Measurements from ENCODE around the gene SNRPD2. TPM values are rescaled to one million over a fixed set of nuclear protein-coding genes. Genes with fewer than 3 reads are reported as not detected.

The SNRPD2 gene
- polyA plus RNA-seq, 2 of the 4 experiments (the other 2 are of a cell fraction): 811 to 1,002 TPM

GRCh38 chr19:45692187-45693105, 693 bp upstream of the SNRPD2 start, which contains the start of gene QPCTL (continued):
- TF ChIP-seq ATOH8 (CRISPR knock-in tag; IDR thresholded peaks at IDR 0.05; ENCODE audit: low read depth): no peak
- peak; percentile 96 for TF ChIP-seq PHF8 (IDR thresholded peaks at IDR 0.05; ENCODE audit: borderline replicate concordance, low read depth)
- TF ChIP-seq TFCP2L1 (CRISPR knock-in tag; IDR thresholded peaks at IDR 0.05): peak; percentile 88
- no peak for TF ChIP-seq HDAC2 (IDR thresholded peaks at IDR 0.05)
- no peak for TF ChIP-seq HES2 (IDR thresholded peaks at IDR 0.05)
- 0 out of 3 replicates have a peak, but pooled peaks have one; percentile 39 for TF ChIP-seq BCL3 (IDR thresholded peaks at IDR 0.05)
- TF ChIP-seq CHD2 (IDR thresholded peaks at IDR 0.05; ENCODE audit: low read length, partially characterized antibody): no peak
- TF ChIP-seq CTCF (IDR thresholded peaks at IDR 0.05): no peak
- TF ChIP-seq ZNF302 (CRISPR knock-in tag; IDR thresholded peaks at IDR 0.05): no peak
- TF ChIP-seq RFX5 (IDR thresholded peaks at IDR 0.05): peak; percentile 87; the same call in 1 of the 2 replicates
- no peak for TF ChIP-seq FOSL2 (IDR thresholded peaks at IDR 0.05)
- no peak for TF ChIP-seq FOSL2 (CRISPR knock-in tag; IDR thresholded peaks at IDR 0.05)
- TF ChIP-seq POLR2AphosphoS2 (conservative IDR thresholded peaks at IDR 0.05; ENCODE audit: low read length): no peak
- peak in 1 of 2 experiments; percentile 12; a peak in 2 of 5 replicates for TF ChIP-seq JUN (IDR thresholded peaks at IDR 0.05)
- no peak for TF ChIP-seq RCOR1 (IDR thresholded peaks at IDR 0.05; ENCODE audit: low read depth, low read length)
- no peak for TF ChIP-seq CBX8 (IDR thresholded peaks at IDR 0.05)
- TF ChIP-seq TP53 (CRISPR knock-in tag; IDR thresholded peaks at IDR 0.05): no peak
- TF ChIP-seq KDM5A (IDR thresholded peaks at IDR 0.05): no peak
- TF ChIP-seq MYC (IDR thresholded peaks at IDR 0.05; ENCODE audit: borderline replicate concordance, low read length): peak; percentile 85; the same call in 1 of the 2 replicates
- no peak for TF ChIP-seq RAD21 (conservative IDR thresholded peaks at IDR 0.05 in 1 of 2, IDR thresholded peaks at IDR 0.05 in 1 of 2)
- no peak for TF ChIP-seq HOXB5 (CRISPR knock-in tag; IDR thresholded peaks at IDR 0.05)
- TF ChIP-seq SMC3 (IDR thresholded peaks at IDR 0.05): no peak
- TF ChIP-seq HMGXB4 (CRISPR knock-in tag; IDR thresholded peaks at IDR 0.05; ENCODE audit: borderline replicate concordance): no peak

Data from A549 (cell line).